Testis (tissue), 2 donors: ENCODE data around the gene GALNT18.

Experiments used
- POLR2A ChIP-seq: fragments of 450-650 bp; IDR thresholded peaks from one replicate; pipeline ENCODE4 v1.6.1; 2017; ENCODE audit warnings: antibody characterized with exemption, mild to moderate bottlenecking, moderate library complexity
- TF ChIP-seq, protein P1 (sequence below), 3 experiments: fragments of 450-650 bp in 2 of 3; fragments of 200-600 bp in 1 of 3; sonication (generic) in 1 of 3; IDR thresholded peaks; one replicate each; pipeline ENCODE4 v1.5.1; 2016 to 2019; ENCODE audit warnings: antibody characterized with exemption in 3 of 3, mild to moderate bottlenecking in 2 of 3, moderate library complexity in 1 of 3

DNA sequence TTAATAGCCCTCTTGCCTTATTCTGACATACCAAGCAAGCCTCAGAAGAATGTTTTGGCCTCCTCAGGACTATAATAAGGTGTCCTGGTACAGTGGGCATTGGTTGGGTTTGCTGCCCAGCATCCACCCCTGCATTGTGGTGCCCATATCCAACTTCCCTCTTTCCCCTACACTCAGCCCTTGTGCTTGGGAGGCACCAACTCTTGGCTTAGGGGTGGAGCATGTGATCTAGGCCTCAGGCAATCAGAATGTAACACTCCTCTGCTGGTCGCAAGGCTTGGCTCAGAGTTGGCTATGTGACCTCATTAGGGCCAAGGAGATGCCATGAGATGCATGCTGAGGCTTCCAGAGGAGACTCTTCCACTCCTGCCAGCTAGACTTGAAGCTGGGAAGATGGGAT, 391.7 kb downstream of the GALNT18 start:
- TF ChIP-seq, protein P1, sequence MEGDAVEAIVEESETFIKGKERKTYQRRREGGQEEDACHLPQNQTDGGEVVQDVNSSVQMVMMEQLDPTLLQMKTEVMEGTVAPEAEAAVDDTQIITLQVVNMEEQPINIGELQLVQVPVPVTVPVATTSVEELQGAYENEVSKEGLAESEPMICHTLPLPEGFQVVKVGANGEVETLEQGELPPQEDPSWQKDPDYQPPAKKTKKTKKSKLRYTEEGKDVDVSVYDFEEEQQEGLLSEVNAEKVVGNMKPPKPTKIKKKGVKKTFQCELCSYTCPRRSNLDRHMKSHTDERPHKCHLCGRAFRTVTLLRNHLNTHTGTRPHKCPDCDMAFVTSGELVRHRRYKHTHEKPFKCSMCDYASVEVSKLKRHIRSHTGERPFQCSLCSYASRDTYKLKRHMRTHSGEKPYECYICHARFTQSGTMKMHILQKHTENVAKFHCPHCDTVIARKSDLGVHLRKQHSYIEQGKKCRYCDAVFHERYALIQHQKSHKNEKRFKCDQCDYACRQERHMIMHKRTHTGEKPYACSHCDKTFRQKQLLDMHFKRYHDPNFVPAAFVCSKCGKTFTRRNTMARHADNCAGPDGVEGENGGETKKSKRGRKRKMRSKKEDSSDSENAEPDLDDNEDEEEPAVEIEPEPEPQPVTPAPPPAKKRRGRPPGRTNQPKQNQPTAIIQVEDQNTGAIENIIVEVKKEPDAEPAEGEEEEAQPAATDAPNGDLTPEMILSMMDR (IDR thresholded peaks at IDR 0.05), result no peak
- no peak for TF ChIP-seq POLR2A
